ENCODE results near the gene OSBPL10. TPM values are rescaled to one million over a fixed set of nuclear protein-coding genes. Genes with fewer than 3 reads are reported as not detected.

The OSBPL10 gene
- total RNA-seq, 1 donor from 2014 or later = 3.8 TPM

- no peaks in the 10 kb centered on the region for H3K9me3 Mint-ChIP-seq (ENCODE audit: unreplicated experiment)
- no peaks in the 10 kb centered on the region for H3K36me3 Mint-ChIP-seq (ENCODE audit: unreplicated experiment)
- no peak overlapping the region for H3K27ac Mint-ChIP-seq (ENCODE audit: unreplicated experiment)
- no peaks in the 10 kb centered on the region for H3K4me1 Mint-ChIP-seq (ENCODE audit: low read depth, unreplicated experiment)
- no peak overlapping the region for H3K4me3 Mint-ChIP-seq (ENCODE audit: unreplicated experiment)
- H3K27me3 Mint-ChIP-seq (ENCODE audit: unreplicated experiment) = peaks cover 3% of the 10 kb centered on the region
- TF ChIP-seq CTCF (IDR thresholded peaks at IDR 0.05; ENCODE audit: partially characterized antibody, unreplicated experiment) = no peak
- no peak for DNase-seq
These were observed 85.6 kb downstream of the OSBPL10 start for GRCh38 chr3:31895471-31895870.

GRCh38 chr3:31892916-31893573 is 88.0 kb downstream of the OSBPL10 start:
- no peaks in the 10 kb centered on the region for H3K27me3 Mint-ChIP-seq (ENCODE audit: unreplicated experiment)
- no peaks in the 10 kb centered on the region for H3K4me1 Mint-ChIP-seq (ENCODE audit: low read depth, unreplicated experiment)
- no peaks in the 10 kb centered on the region for H3K36me3 Mint-ChIP-seq (ENCODE audit: unreplicated experiment)
- no peak overlapping the region for H3K27ac Mint-ChIP-seq (ENCODE audit: unreplicated experiment)
- no peak for TF ChIP-seq CTCF (IDR thresholded peaks at IDR 0.05; ENCODE audit: partially characterized antibody, unreplicated experiment)
- no peak for DNase-seq
- no peak overlapping the region for H3K4me3 Mint-ChIP-seq (ENCODE audit: unreplicated experiment)
- no peaks in the 10 kb centered on the region for H3K9me3 Mint-ChIP-seq (ENCODE audit: unreplicated experiment)

- no peaks in the 10 kb centered on the region for H3K27me3 Mint-ChIP-seq (ENCODE audit: unreplicated experiment)
- no peak for TF ChIP-seq CTCF (IDR thresholded peaks at IDR 0.05; ENCODE audit: partially characterized antibody, unreplicated experiment)
- no peaks in the 10 kb centered on the region for H3K4me1 Mint-ChIP-seq (ENCODE audit: low read depth, unreplicated experiment)
These were observed 88.6 kb downstream of the OSBPL10 start for GRCh38 chr3:31892500-31892899.

GRCh38 chr3:31891876-31892455 is 89.1 kb downstream of the OSBPL10 start:
- Mint-ChIP-seq H3K4me1 (ENCODE audit: low read depth, unreplicated experiment) (no peaks in the 10 kb centered on the region), H3K27me3 (ENCODE audit: unreplicated experiment) (no peaks in the 10 kb centered on the region), H3K9me3 (ENCODE audit: unreplicated experiment) (no peaks in the 10 kb centered on the region), H3K36me3 (ENCODE audit: unreplicated experiment) (no peaks in the 10 kb centered on the region), H3K4me3 (ENCODE audit: unreplicated experiment) (no peak overlapping the region), H3K27ac (ENCODE audit: unreplicated experiment) (no peak overlapping the region)
- no peak for DNase-seq
- no peak for TF ChIP-seq CTCF (IDR thresholded peaks at IDR 0.05; ENCODE audit: partially characterized antibody, unreplicated experiment)

More at GRCh38 chr3:31892500-31892899, 88.6 kb downstream of the OSBPL10 start:
- H3K4me3 Mint-ChIP-seq (ENCODE audit: unreplicated experiment) = no peak overlapping the region
- H3K36me3 Mint-ChIP-seq (ENCODE audit: unreplicated experiment) = no peaks in the 10 kb centered on the region
- H3K27ac Mint-ChIP-seq (ENCODE audit: unreplicated experiment) = no peak overlapping the region
- H3K9me3 Mint-ChIP-seq (ENCODE audit: unreplicated experiment) = no peaks in the 10 kb centered on the region
- DNase-seq = no peak

- Mint-ChIP-seq H3K27ac (ENCODE audit: unreplicated experiment) (no peak overlapping the region), H3K36me3 (ENCODE audit: unreplicated experiment) (no peaks in the 10 kb centered on the region), H3K9me3 (ENCODE audit: unreplicated experiment) (no peaks in the 10 kb centered on the region), H3K4me1 (ENCODE audit: low read depth, unreplicated experiment) (no peaks in the 10 kb centered on the region), H3K4me3 (ENCODE audit: unreplicated experiment) (no peak overlapping the region), H3K27me3 (ENCODE audit: unreplicated experiment) (no peaks in the 10 kb centered on the region)
- DNase-seq = no peak
- no peak for TF ChIP-seq CTCF (IDR thresholded peaks at IDR 0.05; ENCODE audit: partially characterized antibody, unreplicated experiment)
These were observed 90.2 kb downstream of the OSBPL10 start for GRCh38 chr3:31890742-31891469.

Data from glutamatergic neuron (in vitro differentiated cells).